Subcutaneous abdominal adipose tissue (tissue), 5 donors: Measurements from ENCODE around the gene ATG7.
"Not testable (repeated sequence)": the region's sequence is repeated elsewhere in the genome, so short reads cannot be mapped to it uniquely, and the experiment has no call there.

Experiments
- H3K27ac ChIP-seq: one replicate; pipeline ENCODE4 v1.7.0; 2013; ENCODE audit warnings: low read depth, mild to moderate bottlenecking, inconsistent platforms, low read length, moderate library complexity
- H3K27me3 ChIP-seq, 5 donors: one replicate each; pipeline ENCODE4 v1.7.0; 2013; ENCODE audit warnings: low read length in 5 of 5, inconsistent platforms in 1 of 5; ENCODE audit not compliant: control insufficient read depth in 5 of 5, insufficient read depth in 4 of 5
- H3K36me3 ChIP-seq, 5 donors: one replicate each; pipeline ENCODE4 v1.7.0; 2013; ENCODE audit warnings: low read length in 5 of 5; ENCODE audit not compliant: control insufficient read depth in 5 of 5, insufficient read depth in 5 of 5
- H3K4me1 ChIP-seq, 5 donors: one replicate each; pipeline ENCODE4 v1.7.0; 2013; ENCODE audit warnings: low read length in 5 of 5, mild to moderate bottlenecking in 3 of 5, moderate library complexity in 1 of 5; ENCODE audit not compliant: control insufficient read depth in 5 of 5, insufficient read depth in 5 of 5
- H3K4me3 ChIP-seq, 5 donors: one replicate each; pipeline ENCODE4 v1.7.0; 2013; ENCODE audit warnings: low read length in 5 of 5, low read depth in 1 of 5
- H3K9ac ChIP-seq, 5 donors: one replicate each; pipeline ENCODE4 v1.7.0; 2013; ENCODE audit warnings: low read length in 5 of 5, mild to moderate bottlenecking in 4 of 5, moderate library complexity in 3 of 5
- H3K9me3 ChIP-seq, 5 donors: one replicate each; pipeline ENCODE4 v1.7.0; 2013; ENCODE audit warnings: low read length in 5 of 5; ENCODE audit not compliant: control insufficient read depth in 5 of 5
- donor health status: healthy.
- donor health status: healthy.
- donor health status: healthy.
- donor health status: healthy.
- donor health status: healthy.

The ATG7 gene

DNA sequence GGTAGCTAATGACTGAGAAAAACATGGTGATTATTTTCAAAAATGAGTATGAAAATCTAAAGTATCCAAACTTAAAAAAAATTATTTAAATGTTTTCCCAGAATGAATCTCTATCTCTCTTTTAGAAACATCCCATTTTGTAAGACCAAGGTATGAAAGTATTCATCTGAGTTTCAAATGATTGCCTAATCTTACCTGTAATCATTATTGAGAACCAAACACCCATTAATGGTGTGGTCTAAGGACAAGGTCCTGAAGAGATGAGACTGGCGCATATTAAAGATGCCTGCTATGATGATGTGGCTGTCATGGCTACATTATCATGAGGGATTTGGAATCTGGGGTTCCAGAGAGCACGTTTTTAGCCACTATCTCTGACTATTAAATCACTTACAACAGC lies 206.0 kb downstream of the ATG7 start:
- Histone ChIP-seq H3K36me3 (no peaks in the 10 kb centered on the region), H3K4me1 (peaks cover 0 to 32% (median 6%) of the 10 kb centered on the region in 5 donors), H3K9ac (no peak overlapping the region), H3K27ac (peak overlapping the region; percentile 21), H3K27me3 (no peaks in the 10 kb centered on the region), H3K4me3 (no peak overlapping the region), H3K9me3 (no peaks in the 10 kb centered on the region)

- no peak overlapping the region for H3K27ac ChIP-seq
- H3K9ac ChIP-seq = no peak overlapping the region
- no peaks in the 10 kb centered on the region for H3K9me3 ChIP-seq
- peaks cover 0 to 32% (median 6%) of the 10 kb centered on the region in 5 donors for H3K4me1 ChIP-seq
- no peak overlapping the region for H3K4me3 ChIP-seq
- H3K36me3 ChIP-seq = no peaks in the 10 kb centered on the region
- no peaks in the 10 kb centered on the region for H3K27me3 ChIP-seq
Measured at GRCh38 chr3:11479221-11479620, 207.0 kb downstream of the ATG7 start.

DNA sequence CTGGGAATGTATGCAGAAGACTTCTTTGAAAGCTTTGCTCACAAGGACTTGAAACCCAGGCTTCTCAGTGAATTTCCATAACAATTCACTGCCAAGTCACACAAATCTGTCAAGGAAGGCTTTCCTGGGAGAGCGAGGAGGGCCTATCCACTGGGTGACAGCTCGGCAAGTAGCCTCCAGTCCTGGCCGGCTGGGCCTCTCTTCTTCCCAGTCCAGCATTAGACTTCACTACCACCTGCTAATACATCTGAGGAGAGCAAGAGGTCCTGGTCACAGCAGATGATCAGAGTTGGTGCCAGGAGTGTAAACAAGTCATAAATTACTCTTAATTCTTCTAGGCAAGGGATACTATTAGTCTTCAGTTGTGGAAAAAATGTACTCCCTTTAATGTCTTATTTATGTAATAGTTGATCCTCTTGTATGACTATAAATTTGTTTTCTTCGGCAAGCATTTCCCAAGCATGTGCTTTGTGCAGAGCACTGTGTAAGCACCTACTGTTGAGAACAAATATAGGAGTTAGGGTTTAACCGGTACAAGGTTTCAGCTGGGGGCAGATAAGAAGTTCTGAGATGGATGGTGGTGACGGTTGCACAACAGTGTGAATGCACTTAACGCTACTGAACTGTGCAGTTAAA lies 208.6 kb downstream of the ATG7 start:
- Histone ChIP-seq H3K27me3 (no peaks in the 10 kb centered on the region), H3K4me3 (no peak overlapping the region), H3K9ac (no peak overlapping the region), H3K9me3 (no peaks in the 10 kb centered on the region), H3K27ac (peak overlapping the region; percentile 1), H3K36me3 (no peaks in the 10 kb centered on the region), H3K4me1 (peaks cover 0 to 32% (median 6%) of the 10 kb centered on the region in 5 donors)

- no peak overlapping the region for H3K9ac ChIP-seq
- peaks cover 0 to 32% (median 6%) of the 10 kb centered on the region in 5 donors for H3K4me1 ChIP-seq
- H3K27ac ChIP-seq = no peak overlapping the region
- no peaks in the 10 kb centered on the region for H3K27me3 ChIP-seq
- H3K36me3 ChIP-seq = no peaks in the 10 kb centered on the region
- no peak overlapping the region for H3K4me3 ChIP-seq
- no peaks in the 10 kb centered on the region for H3K9me3 ChIP-seq
Measured at GRCh38 chr3:11481556-11481955, 209.4 kb downstream of the ATG7 start.

- Histone ChIP-seq H3K4me1 (peaks cover 0 to 28% (median 4%) of the 10 kb centered on the region in 5 donors), H3K27me3 (no peaks in the 10 kb centered on the region), H3K36me3 (no peaks in the 10 kb centered on the region), H3K4me3 (no peak overlapping the region), H3K9me3 (no peaks in the 10 kb centered on the region), H3K27ac (no peak overlapping the region), H3K9ac (no peak overlapping the region)
Measured at GRCh38 chr3:11482021-11482420, 209.8 kb downstream of the ATG7 start.

DNA sequence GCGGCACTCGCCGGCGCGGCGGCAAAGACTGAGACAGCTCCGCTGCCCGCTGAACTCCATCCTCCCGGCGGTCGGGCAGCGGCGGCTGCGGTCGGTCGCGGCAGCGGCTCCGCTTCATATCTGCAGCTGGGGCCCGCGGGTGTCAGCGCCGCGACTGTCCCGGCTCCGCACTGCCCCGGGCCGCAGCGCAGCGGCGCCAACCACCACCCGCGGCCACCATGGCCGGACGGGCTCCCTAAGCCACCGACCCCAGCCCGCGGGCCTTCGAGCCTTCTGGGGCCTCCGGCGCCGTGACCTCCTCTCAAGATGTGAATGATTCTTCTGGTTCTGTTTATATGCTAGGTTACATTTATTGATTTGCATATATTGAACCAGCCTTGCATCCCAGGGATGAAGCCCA lies 216.2 kb downstream of the ATG7 start:
- not testable (repeated sequence) for H3K4me3 ChIP-seq, H3K27me3 ChIP-seq, H3K9ac ChIP-seq, H3K27ac ChIP-seq, H3K9me3 ChIP-seq, H3K36me3 ChIP-seq, H3K4me1 ChIP-seq

DNA sequence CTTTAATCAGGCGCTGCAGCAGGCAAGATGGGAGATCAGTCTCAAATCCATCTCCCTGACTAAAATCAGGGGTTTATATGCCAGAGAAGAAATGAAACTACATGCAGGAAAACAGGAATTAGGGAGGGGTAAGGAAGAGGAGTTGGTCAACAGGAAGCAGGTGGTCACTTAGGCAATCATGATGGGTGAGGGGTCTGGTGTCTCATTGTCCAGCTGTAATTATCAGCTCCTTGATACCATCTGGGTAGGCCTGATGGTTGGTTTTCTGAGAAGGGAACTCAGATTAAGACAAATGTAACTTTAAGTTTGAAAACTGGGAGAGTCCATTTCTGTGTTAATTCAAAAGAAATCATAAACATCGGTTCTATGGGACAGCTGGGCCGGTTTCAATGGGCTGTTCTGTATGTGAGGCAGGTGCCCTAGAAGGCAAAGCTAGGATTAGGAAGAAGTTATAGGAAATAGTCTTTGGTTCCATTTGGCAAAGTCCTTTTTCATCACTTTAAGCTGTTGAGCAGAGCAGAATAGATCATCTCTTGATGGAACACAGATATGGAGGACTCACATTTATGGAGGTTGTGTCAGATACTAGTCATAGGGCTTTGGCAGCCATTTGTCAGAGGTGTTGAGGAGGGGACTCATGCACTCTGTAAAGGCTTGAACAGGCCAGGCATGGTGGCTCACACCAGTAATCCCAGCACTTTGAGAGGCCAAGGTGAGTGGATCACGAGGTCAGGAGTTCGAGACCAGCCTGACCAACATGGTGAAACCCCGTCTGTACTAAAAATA lies 222.1 kb downstream of the ATG7 start:
- peaks cover 0 to 3% (median 0%) of the 10 kb centered on the region in 5 donors for H3K36me3 ChIP-seq
- no peak overlapping the region for H3K9ac ChIP-seq
- H3K27ac ChIP-seq = no peak overlapping the region
- H3K9me3 ChIP-seq = peaks cover 0 to 3% (median 0%) of the 10 kb centered on the region in 5 donors
- no peak overlapping the region for H3K4me3 ChIP-seq
- peaks cover 4 to 17% (median 11%) of the 10 kb centered on the region in 5 donors for H3K4me1 ChIP-seq
- H3K27me3 ChIP-seq = no peaks in the 10 kb centered on the region

- Histone ChIP-seq H3K27ac (no peak overlapping the region), H3K27me3 (no peaks in the 10 kb centered on the region), H3K9ac (no peak overlapping the region), H3K4me3 (no peak overlapping the region), H3K9me3 (peaks cover 0 to 3% (median 0%) of the 10 kb centered on the region in 5 donors), H3K36me3 (peaks cover 0 to 3% (median 0%) of the 10 kb centered on the region in 5 donors), H3K4me1 (peaks cover 4 to 17% (median 11%) of the 10 kb centered on the region in 5 donors)
Measured at GRCh38 chr3:11495948-11496557, 223.9 kb downstream of the ATG7 start.

DNA sequence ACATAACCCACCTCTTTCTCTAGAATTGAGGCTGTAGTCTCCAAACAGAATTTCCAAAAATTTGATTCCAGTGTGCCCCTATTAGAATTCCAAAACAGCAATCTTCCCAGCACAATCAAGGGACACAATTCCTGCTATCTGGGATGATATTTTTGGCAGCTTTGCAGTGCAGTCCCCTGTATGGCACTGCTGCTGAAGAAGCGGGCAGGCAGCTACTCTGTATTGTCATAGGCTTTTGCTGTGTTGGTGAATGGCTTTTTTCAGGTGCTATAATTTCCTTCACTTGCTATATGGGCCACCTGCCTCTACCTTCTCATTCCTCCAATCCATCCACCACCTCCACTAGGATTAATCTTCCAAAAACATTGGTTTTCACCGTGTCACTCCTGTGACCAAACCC lies 226.0 kb downstream of the ATG7 start:
- Histone ChIP-seq H3K9ac (peak overlapping the region in 1 of 5 donors; percentile 3), H3K4me3 (no peak overlapping the region), H3K27ac (no peak overlapping the region), H3K27me3 (no peaks in the 10 kb centered on the region), H3K36me3 (peaks cover 0 to 3% (median 0%) of the 10 kb centered on the region in 5 donors), H3K4me1 (peaks cover 4 to 17% (median 11%) of the 10 kb centered on the region in 5 donors), H3K9me3 (peaks cover 0 to 3% (median 0%) of the 10 kb centered on the region in 5 donors)

- H3K9ac ChIP-seq = peak overlapping the region in 1 of 5 donors; percentile 3
- peaks cover 4 to 17% (median 11%) of the 10 kb centered on the region in 5 donors for H3K4me1 ChIP-seq
- peaks cover 0 to 3% (median 0%) of the 10 kb centered on the region in 5 donors for H3K36me3 ChIP-seq
- no peak overlapping the region for H3K4me3 ChIP-seq
- peaks cover 0 to 3% (median 0%) of the 10 kb centered on the region in 5 donors for H3K9me3 ChIP-seq
- no peaks in the 10 kb centered on the region for H3K27me3 ChIP-seq
- H3K27ac ChIP-seq = no peak overlapping the region
Measured at GRCh38 chr3:11498646-11499045, 226.4 kb downstream of the ATG7 start.
